Activated T-cell treated with anti-CD3 and anti-CD28 coated beads, Interleukin-2, amount 50 U/mL, for 4 hours (primary cell): ENCODE measurements around the gene UCN3. TPM values are rescaled to one million over a fixed set of nuclear protein-coding genes. Genes with fewer than 3 reads are reported as not detected.
A peak's percentile ranks its signal among the peaks of the same experiment; 100 is the strongest.
"Not testable (repeated sequence)": the region's sequence is repeated elsewhere in the genome, so short reads cannot be mapped to it uniquely, and the experiment has no call there.

ENCODE experiments used
- ATAC-seq, 2 donors: fragments of 200-7000 bp; cut with Tn5 transposase; one replicate each; pipeline ENCODE4 v1.10.0; 2021
- DNase-seq: peaks from one replicate; pipeline ENCODE4 v3.0.0-alpha.2; 2020
- H3K27me3 Mint-ChIP-seq: one replicate; pipeline ENCODE4 v1.8.0; 2021; ENCODE audit warnings: low read depth, mixed read lengths
- H3K36me3 Mint-ChIP-seq: one replicate; pipeline ENCODE4 v1.8.0; 2022; ENCODE audit warnings: mixed read lengths; ENCODE audit not compliant: insufficient read depth
- H3K4me1 Mint-ChIP-seq: one replicate; pipeline ENCODE4 v1.8.0; 2021; ENCODE audit warnings: low read depth, mixed read lengths
- H3K4me3 Mint-ChIP-seq: one replicate; pipeline ENCODE4 v1.8.0; 2021; ENCODE audit warnings: mild to moderate bottlenecking, moderate library complexity, mixed read lengths
- H3K9me3 Mint-ChIP-seq: one replicate; pipeline ENCODE4 v1.8.0; 2021; ENCODE audit warnings: mixed read lengths
- total RNA-seq, 3 donors: library from RNA; stranded (reverse); gene quantifications; one replicate each; pipeline ENCODE4 v1.2.1, GENCODE V29; 2021

Gene UCN3
- total RNA-seq, 3 donors from 2014 or later = not detected

GRCh38 chr10:5406918-5407317 lies 42.2 kb downstream of the UCN3 start:
- no peak for DNase-seq
- ATAC-seq = no peak
- Mint-ChIP-seq H3K4me3 (no peak overlapping the region), H3K27me3 (peaks cover 13% of the 10 kb centered on the region), H3K36me3 (no peaks in the 10 kb centered on the region), H3K4me1 (no peaks in the 10 kb centered on the region), H3K9me3 (no peaks in the 10 kb centered on the region)

- not testable (repeated sequence) for H3K4me1 Mint-ChIP-seq, H3K4me3 Mint-ChIP-seq, H3K36me3 Mint-ChIP-seq, ATAC-seq, H3K9me3 Mint-ChIP-seq, DNase-seq
- H3K27me3 Mint-ChIP-seq = peaks cover 15% of the 10 kb centered on the region
Measured at GRCh38 chr10:5410787-5411186, 46.0 kb downstream of the UCN3 start.

- no peak for ATAC-seq
- DNase-seq = no peak
- Mint-ChIP-seq H3K36me3 (no peaks in the 10 kb centered on the region), H3K4me3 (peak overlapping the region; percentile 78), H3K27me3 (peaks cover 15% of the 10 kb centered on the region), H3K4me1 (peaks cover 4% of the 10 kb centered on the region), H3K9me3 (no peaks in the 10 kb centered on the region)
Measured at GRCh38 chr10:5411941-5412276, 47.1 kb downstream of the UCN3 start.

GRCh38 chr10:5412277-5412941 lies 47.6 kb downstream of the UCN3 start, which contains the start of gene NET1:
Gene NET1, plus strand, starts transcription at chr10:5412557. Its CDS starts 136 bp downstream, at chr10:5412693.
- Mint-ChIP-seq H3K9me3 (no peaks in the 10 kb centered on the region), H3K4me1 (peaks cover 4% of the 10 kb centered on the region), H3K27me3 (peaks cover 15% of the 10 kb centered on the region), H3K36me3 (no peaks in the 10 kb centered on the region), H3K4me3 (peak within 1 kb of the TSS; percentile 78)
- peak; percentile 51 for DNase-seq
- ATAC-seq = peak; percentile 94 to 96

- DNase-seq (no peak), ATAC-seq (peak in 1 of 2 donors; percentile 5)
- no peak overlapping the region for H3K4me3 Mint-ChIP-seq
Measured at GRCh38 chr10:5413012-5413938, 48.5 kb downstream of the UCN3 start.

GRCh38 chr10:5416981-5417380 lies 52.2 kb downstream of the UCN3 start:
- Mint-ChIP-seq H3K9me3 (peaks cover 21% of the 10 kb centered on the region), H3K4me3 (no peak overlapping the region), H3K36me3 (peaks cover 4% of the 10 kb centered on the region), H3K4me1 (peaks cover 3% of the 10 kb centered on the region), H3K27me3 (peaks cover 4% of the 10 kb centered on the region)
- no peak for DNase-seq
- ATAC-seq = no peak

More at GRCh38 chr10:5413012-5413938, 48.5 kb downstream of the UCN3 start:
- H3K27me3 Mint-ChIP-seq = peaks cover 15% of the 10 kb centered on the region
- H3K9me3 Mint-ChIP-seq = peaks cover 3% of the 10 kb centered on the region
- peaks cover 4% of the 10 kb centered on the region for H3K4me1 Mint-ChIP-seq
- no peaks in the 10 kb centered on the region for H3K36me3 Mint-ChIP-seq

GRCh38 chr10:5418584-5418983 lies 53.8 kb downstream of the UCN3 start:
- H3K36me3 Mint-ChIP-seq = peaks cover 4% of the 10 kb centered on the region
- no peaks in the 10 kb centered on the region for H3K4me1 Mint-ChIP-seq
- peaks cover 21% of the 10 kb centered on the region for H3K9me3 Mint-ChIP-seq
- no peak for DNase-seq
- ATAC-seq = no peak
- no peak overlapping the region for H3K4me3 Mint-ChIP-seq
- peaks cover 1% of the 10 kb centered on the region for H3K27me3 Mint-ChIP-seq

- Mint-ChIP-seq H3K27me3 (peaks cover 1% of the 10 kb centered on the region), H3K4me3 (no peak overlapping the region), H3K36me3 (peaks cover 4% of the 10 kb centered on the region), H3K9me3 (peaks cover 21% of the 10 kb centered on the region), H3K4me1 (no peaks in the 10 kb centered on the region)
- no peak for DNase-seq
- no peak for ATAC-seq
Measured at GRCh38 chr10:5419466-5420094, 54.8 kb downstream of the UCN3 start.

GRCh38 chr10:5423771-5424170 lies 59.0 kb downstream of the UCN3 start:
- H3K4me1 Mint-ChIP-seq = no peaks in the 10 kb centered on the region
- DNase-seq = no peak
- no peak overlapping the region for H3K4me3 Mint-ChIP-seq
- H3K9me3 Mint-ChIP-seq = peaks cover 14% of the 10 kb centered on the region
- H3K36me3 Mint-ChIP-seq = no peaks in the 10 kb centered on the region
- H3K27me3 Mint-ChIP-seq = no peaks in the 10 kb centered on the region
- no peak for ATAC-seq

Other genes starting within 250 kb of the UCN3 start
- gene AKR1C8, start 179.8 kb upstream of the UCN3 start, total RNA-seq = not detected
- under 1 TPM in 1 of 3 donors, not detected in 2; 0.15 TPM for gene AKR1C4, start 168.1 kb upstream of the UCN3 start, total RNA-seq
- not detected for gene TUBAL3, start 39.9 kb downstream of the UCN3 start, total RNA-seq
- gene NET1, start 47.6 kb downstream of the UCN3 start, total RNA-seq = 10 to 100 TPM; 12.7 to 35.4 (median 17.6) TPM
- gene CALML5, start 134.6 kb downstream of the UCN3 start, total RNA-seq = not detected
- gene CALML3, start 160.0 kb downstream of the UCN3 start, total RNA-seq = not detected